NCI-H1105 treated with DMSO at 0.1 percent for 48 hours (cell line): ENCODE measurements around the gene TMPRSS4.
"Not testable (repeated sequence)": the region's sequence is repeated elsewhere in the genome, so short reads cannot be mapped to it uniquely, and the experiment has no call there.

ENCODE experiments used
- DNase-seq: peaks from one replicate; lab custom pipeline; 2025; lab: John Stamatoyannopoulos, UW

Gene TMPRSS4

DNA sequence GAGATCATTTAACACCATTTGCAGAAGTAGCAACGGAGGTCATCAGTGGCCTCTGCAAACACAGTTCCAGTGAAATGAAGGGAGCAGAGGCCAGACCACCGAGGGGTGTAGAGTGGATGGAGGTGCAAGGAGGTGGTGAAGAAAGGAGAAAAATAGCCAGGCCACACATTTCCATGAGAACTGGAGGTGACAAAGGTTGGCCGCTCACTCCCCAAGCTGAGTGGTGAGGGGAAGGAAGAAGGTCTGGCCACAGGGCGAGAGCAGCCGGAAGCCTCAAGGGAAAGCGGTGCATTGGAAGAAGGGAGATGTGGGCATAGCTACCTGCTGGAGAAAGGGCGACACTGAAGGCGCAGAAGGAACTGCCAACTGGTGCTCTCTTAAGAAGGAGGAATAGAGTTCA lies 20.1 kb upstream of the TMPRSS4 start:
- DNase-seq = no peak

GRCh38 chr11:118057251-118058145 lies 19.4 kb upstream of the TMPRSS4 start:
- no peak for DNase-seq

DNA sequence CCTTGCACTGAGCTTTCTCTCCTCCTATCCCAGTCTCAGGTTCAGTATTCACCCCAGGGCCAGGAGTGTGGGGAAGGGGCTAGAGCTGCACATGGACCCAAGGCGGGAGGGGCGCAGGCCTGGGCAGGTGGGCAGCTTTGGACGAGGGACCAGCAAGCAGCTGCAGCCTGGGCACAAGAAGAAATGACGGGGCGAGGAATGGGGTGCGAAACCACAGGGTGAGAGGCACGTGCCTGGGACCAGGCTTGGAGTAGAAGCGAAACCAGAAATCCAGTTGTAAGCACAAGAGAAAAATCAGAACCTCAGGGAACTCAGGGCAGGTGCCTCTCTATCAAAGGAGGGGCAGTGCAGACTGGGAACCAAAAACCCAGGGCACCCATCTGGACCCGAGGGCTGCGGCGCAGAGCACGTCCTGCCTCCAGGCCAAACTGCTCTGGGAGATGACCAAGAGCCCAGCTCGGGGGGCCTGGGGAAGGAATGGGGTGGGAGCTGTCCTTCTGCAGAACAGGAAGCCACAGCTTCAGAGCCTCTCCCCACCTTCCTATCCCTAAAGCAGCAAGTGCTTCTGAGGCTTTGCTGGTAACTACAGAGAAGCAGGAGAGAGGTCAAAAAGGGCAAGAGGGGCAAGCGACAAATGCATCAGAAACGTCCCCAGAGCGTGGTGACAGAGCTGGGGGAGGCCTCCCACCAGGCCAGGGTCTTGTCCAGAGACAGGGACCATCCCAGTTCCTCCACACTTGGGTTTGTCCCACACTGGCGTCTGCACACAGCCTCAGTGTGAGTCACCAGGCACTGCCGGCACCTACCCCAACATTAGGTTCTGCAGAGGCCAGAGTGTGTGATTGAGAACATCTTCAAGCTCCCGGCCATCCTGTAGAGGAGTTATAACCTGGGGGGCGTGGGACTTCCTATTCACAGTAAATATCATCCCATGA lies 18.3 kb upstream of the TMPRSS4 start:
- no peak for DNase-seq

DNA sequence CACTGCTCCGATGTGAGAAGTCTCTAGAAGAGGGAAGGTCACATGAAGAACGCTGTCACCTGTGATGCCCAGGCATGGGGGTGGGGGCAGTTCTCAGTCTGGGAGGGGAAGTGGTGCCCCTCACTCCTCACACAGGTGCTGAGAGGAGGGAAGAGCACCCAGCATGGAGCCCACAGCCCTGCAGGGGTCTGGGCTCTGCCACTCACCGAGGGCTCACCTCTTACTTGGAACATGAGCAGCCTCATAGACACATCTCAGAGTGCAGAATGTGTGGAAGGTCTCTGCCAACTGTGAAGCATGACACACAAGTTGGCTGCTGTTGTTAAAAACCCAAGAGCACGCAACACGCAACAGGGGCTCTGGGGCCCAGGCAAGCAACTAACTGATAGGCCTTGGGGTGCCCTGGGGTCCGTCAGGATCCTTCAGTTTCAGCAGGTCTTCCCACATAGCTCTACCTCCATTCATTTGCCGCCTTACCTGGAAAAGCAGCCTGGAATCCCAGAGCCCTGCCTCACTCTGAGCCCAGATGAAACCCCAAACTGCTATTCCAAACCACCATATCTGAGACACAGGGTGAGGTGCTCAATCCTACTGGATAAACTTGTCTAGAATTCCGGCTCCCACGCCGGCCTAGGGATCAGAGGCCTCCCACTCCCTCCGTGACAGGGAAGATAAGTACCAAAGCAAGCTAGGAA lies 17.5 kb upstream of the TMPRSS4 start:
- DNase-seq = no peak

DNA sequence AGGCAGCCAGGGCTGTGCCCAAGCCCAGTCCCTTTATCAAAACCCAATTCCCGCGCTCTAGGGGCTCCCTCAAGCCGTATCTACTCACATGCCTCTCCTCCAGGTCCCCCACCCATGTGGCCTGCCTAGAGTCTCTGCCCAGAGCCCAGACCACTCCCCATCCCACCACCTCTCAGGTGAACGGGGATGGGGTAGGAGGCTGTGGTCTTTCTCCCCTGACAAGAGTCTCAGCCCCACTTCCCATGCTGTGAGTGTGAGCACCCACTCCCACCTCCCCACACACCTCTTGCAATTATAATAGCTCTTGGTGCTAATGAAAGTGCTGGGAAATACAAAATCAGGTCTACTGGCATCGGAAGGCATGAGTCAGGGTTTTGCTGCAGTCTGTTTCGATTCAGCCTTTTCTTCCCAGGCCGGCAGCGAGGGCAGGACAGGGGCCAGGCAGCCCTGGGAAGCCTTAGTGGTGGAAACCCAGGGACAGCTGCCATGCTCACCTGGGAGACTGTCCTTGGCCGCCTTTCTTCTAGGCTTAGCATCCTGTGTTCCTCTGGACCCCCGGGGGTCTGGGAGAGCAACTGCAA lies 16.7 kb upstream of the TMPRSS4 start:
- DNase-seq = no peak

DNA sequence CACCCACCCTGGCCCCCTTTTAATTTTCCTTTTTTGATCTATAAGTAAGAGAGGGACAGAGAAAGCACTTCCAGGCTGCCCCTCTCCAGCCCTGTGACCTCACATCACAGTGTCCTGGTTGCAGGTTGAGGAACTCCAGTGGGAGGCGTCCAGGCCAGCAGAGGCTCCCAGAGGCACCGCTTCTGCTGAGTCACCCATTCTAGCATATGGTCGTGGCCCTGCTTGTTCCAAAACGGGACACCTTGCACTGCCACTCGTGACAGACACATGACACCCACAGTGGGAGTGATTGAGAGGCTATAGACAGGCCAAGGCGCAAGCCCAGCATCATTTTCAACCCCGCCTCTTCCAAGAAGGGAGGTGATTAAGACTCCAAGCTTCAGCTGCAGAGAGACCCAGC lies 16.0 kb upstream of the TMPRSS4 start:
- DNase-seq = no peak

DNA sequence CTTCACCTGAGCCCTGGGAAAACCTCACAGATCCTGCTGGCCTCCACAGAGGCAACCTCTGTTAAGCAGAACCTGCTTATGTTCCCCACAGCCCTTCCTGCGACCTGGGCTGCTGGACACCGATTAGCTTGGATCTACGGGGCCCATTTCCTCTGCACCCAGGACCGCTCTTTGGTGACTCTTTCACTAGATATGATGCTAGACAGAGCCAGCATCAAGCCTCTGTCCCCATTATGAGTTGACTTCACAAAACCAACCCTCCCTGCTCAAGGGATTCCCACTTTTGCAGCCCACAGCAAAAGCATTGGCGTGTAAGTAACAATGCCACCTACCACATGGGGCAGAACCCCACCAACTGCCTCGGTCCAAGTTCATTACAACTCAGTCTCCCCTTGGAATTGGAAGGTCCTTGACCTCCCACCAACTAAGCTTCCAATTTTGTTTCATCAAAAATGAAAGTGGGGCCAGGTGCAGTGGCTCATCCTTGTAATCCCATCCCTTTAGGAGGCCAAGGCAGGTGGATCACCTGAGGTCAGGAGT lies 15.2 kb upstream of the TMPRSS4 start:
- no peak for DNase-seq

DNA sequence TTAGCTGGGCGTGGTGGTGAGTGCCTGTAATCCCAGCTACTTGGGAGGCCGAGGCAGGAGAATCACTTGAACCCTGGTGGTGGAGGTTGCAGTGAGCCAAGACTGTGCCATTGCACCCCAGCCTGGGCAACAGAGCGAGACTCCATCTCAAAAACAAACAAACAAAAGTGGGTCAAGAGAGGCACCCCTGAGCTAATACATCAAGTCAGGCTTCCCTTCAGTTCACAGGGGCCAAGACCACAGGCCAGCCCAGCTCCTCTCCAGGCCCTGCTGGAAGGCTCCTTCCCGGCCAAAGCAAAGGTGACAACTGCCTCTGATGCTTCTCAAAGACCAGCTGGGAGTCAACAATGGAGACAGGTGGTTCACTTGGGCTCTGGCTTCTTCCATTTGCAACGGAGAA lies 14.7 kb upstream of the TMPRSS4 start:
- DNase-seq = not testable (repeated sequence)

DNA sequence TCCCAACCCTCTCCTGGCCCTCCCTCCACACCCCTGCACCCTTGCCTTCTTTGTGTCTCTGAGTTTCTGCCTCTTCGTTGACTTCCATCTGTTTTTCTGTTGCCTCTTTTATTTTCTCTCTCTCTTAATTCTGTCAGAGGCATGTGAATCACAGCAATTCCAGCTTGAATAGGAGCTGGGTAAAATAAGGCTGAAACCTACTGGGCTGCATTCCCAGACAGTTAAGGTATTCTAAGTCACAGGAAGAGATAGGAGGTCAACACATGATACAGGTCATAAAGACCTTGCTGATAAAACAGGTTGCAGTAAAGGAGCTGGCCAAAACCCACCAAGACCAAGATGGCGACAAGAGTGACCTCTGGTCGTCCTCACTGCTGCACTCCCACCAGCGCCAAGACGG lies 14.2 kb upstream of the TMPRSS4 start:
- DNase-seq = not testable (repeated sequence)

- DNase-seq = no peak
Measured at GRCh38 chr11:118064956-118065355, 11.9 kb upstream of the TMPRSS4 start.

GRCh38 chr11:118065384-118065783 lies 11.5 kb upstream of the TMPRSS4 start:
- DNase-seq = no peak

- no peak for DNase-seq
Measured at GRCh38 chr11:118067006-118067405, 9.9 kb upstream of the TMPRSS4 start.

- DNase-seq = no peak
Measured at GRCh38 chr11:118068206-118068944, 8.5 kb upstream of the TMPRSS4 start.

DNA sequence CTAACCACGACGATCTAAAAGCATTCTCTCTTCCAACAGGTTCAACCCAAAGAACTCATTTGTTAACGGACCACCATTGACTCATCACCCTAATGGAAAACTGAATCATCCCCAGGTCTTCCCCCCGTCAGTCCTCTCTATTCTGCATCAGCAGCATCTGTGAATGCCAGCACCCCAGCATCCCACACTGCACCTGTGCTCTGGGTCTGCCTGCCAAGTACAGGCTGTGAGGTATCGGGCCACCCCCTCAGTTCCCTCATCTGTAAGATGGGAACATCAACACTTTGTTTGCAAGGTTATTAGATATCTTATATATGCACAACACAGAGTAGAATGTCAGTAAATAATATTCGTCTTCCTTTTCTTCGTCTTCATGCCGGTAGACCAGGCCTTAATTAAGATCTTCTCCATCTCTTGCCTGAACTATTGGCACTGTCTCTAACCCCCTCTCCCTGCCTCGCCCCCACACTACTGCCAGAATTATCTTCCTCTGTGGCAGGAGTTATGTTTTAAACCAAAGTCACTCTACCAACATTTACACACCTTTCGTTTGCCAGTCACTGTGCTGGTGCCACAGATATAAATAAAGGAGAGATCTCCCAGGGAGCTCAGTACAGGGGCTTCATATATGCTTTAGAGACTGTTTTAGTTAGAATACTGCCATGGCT lies 7.8 kb upstream of the TMPRSS4 start:
- DNase-seq = no peak

GRCh38 chr11:118071416-118072030 lies 5.4 kb upstream of the TMPRSS4 start:
- no peak for DNase-seq

GRCh38 chr11:118073554-118073953 lies 3.3 kb upstream of the TMPRSS4 start:
- no peak for DNase-seq

DNA sequence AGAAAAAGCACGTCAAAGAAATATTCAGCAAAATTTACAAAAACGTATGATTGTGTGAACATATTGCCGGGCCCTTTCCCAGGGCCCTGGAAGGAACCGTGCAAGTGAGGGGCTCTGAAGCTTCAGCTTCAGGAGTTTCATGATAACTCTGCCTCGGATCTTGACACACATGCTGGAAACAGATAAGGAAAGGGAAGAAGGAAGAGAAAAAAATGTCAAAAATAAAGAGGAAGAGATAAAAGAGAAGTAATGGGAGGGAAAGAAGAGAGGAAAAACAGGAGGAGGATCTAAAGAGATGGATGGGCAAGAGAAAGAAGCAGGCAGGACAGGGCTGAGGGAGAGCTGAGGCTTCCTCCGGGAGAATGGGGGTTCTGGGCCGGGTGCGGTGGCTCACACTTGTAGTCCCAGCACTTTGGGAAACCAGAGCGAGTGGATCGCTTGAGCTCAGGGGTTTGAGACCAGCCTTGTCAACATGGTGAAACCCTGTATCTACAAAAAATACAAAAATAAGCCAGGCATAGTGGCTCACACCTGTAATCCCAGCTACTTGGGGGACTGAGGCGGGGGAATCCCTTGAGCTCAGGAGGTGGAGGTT lies 2.7 kb upstream of the TMPRSS4 start:
- no peak for DNase-seq

DNA sequence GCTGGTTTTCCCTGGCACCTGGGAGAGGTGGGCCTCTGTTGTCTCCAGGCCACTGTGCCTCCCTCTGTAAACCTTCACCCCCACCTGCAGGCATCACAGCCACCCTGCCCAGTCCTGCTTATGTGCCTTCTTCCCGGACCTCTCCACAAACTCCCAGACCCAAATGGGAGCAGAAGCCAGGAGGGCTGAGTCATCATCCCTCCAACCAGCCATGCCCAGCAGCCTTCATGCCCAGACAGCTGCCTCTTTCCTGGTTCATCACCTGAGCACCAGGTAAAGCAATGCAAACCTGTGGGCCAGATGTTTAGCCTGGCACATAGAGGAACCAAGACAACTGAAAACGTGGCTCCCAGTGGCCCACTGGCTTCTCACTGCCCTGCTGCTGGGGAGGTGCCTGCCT lies 2.1 kb upstream of the TMPRSS4 start:
- DNase-seq = no peak

GRCh38 chr11:118078911-118079411 lies 2.1 kb downstream of the TMPRSS4 start:
- no peak for DNase-seq
